GM23338 (cell line): ENCODE measurements around the gene CACNA1H. TPM values are rescaled to one million over a fixed set of nuclear protein-coding genes. Genes with fewer than 3 reads are reported as not detected.

Source experiments
- ATAC-seq: fragments of 200-7000 bp; cut with Tn5 transposase; 3 replicates; pipeline ENCODE4 v1.9.1; 2020
- DNase-seq: peaks from one replicate; pipeline ENCODE4 v3.0.0-alpha.2; 2015; ENCODE audit warnings: low spot score
- H2AFZ ChIP-seq: fragments of 200-600 bp; sonication (generic); 2 replicates; pipeline ENCODE4 v1.8.0; 2016; ENCODE audit warnings: antibody characterized with exemption, mild to moderate bottlenecking, moderate library complexity
- H3F3A ChIP-seq: fragments of 200-600 bp; sonication (generic); replicated peaks from 2 replicates; pipeline ENCODE4 v1.8.0; 2017; ENCODE audit warnings: antibody characterized with exemption, mixed run types, low read depth
- H3K27ac ChIP-seq: fragments of 200-600 bp; sonication (generic); 2 replicates; pipeline ENCODE4 v1.6.1; 2016; ENCODE audit warnings: low read depth
- H3K27me3 ChIP-seq: fragments of 200-600 bp; sonication (generic); 2 replicates; pipeline ENCODE4 v1.8.0; 2016; ENCODE audit warnings: mild to moderate bottlenecking, mixed run types, moderate library complexity; ENCODE audit not compliant: insufficient read depth
- H3K36me3 ChIP-seq: fragments of 200-600 bp; sonication (generic); 2 replicates; pipeline ENCODE4 v1.8.0; 2016; ENCODE audit warnings: mild to moderate bottlenecking; ENCODE audit not compliant: insufficient read depth
- H3K4me1 ChIP-seq: fragments of 200-600 bp; sonication (generic); 2 replicates; pipeline ENCODE4 v1.8.0; 2016; ENCODE audit warnings: mild to moderate bottlenecking, moderate library complexity; ENCODE audit not compliant: insufficient read depth
- H3K4me2 ChIP-seq: fragments of 200-600 bp; sonication (generic); 2 replicates; pipeline ENCODE4 v1.7.1; 2017; ENCODE audit warnings: mixed run types
- H3K4me3 ChIP-seq: fragments of 200-600 bp; sonication (generic); 2 replicates; pipeline ENCODE4 v1.6.1; 2016; ENCODE audit warnings: mixed run types
- H3K79me2 ChIP-seq: fragments of 200-600 bp; sonication (generic); replicated peaks from 2 replicates; pipeline ENCODE4 v1.8.0; 2017; ENCODE audit warnings: mild to moderate bottlenecking; ENCODE audit not compliant: insufficient read depth
- H3K9me2 ChIP-seq: fragments of 200-600 bp; sonication (generic); 2 replicates; pipeline ENCODE4 v1.8.0; 2017; ENCODE audit not compliant: insufficient read depth
- H4K20me1 ChIP-seq: fragments of 200-600 bp; sonication (generic); replicated peaks from 2 replicates; pipeline ENCODE4 v1.8.0; 2017; ENCODE audit warnings: mild to moderate bottlenecking; ENCODE audit not compliant: insufficient read depth
- H3K27ac Mint-ChIP-seq: 2 replicates; pipeline ENCODE4 v1.8.0; 2020; ENCODE audit warnings: inconsistent platforms, mild to moderate bottlenecking, moderate library complexity, mixed read lengths
- H3K27me3 Mint-ChIP-seq: 3 replicates; pipeline ENCODE4 v1.8.0; 2022; ENCODE audit warnings: low read depth, mild to moderate bottlenecking, moderate library complexity, mixed read lengths, inconsistent platforms; ENCODE audit not compliant: insufficient read depth, poor library complexity
- H3K36me3 Mint-ChIP-seq: 3 replicates; pipeline ENCODE4 v1.8.0; 2021; ENCODE audit warnings: low read depth, mild to moderate bottlenecking, inconsistent platforms, moderate library complexity, mixed read lengths
- H3K4me1 Mint-ChIP-seq: 3 replicates; pipeline ENCODE4 v1.8.0; 2020; ENCODE audit warnings: mild to moderate bottlenecking, inconsistent platforms, mixed read lengths
- H3K4me3 Mint-ChIP-seq: 3 replicates; pipeline ENCODE4 v1.8.0; 2021; ENCODE audit warnings: moderate library complexity, mild to moderate bottlenecking, inconsistent platforms, mixed read lengths
- H3K9me3 Mint-ChIP-seq: 3 replicates; pipeline ENCODE4 v1.8.0; 2020; ENCODE audit warnings: moderate library complexity, mild to moderate bottlenecking, inconsistent platforms, mixed read lengths
- CREB1 ChIP-seq: fragments of 250-450 bp; sonication (Bioruptor Pico); IDR thresholded peaks from 2 replicates; pipeline ENCODE4 v1.5.0; 2020; ENCODE audit warnings: low read depth, mild to moderate bottlenecking, moderate library complexity
- EZH2 ChIP-seq: fragments of 200-600 bp; sonication (generic); IDR thresholded peaks from one replicate; pipeline ENCODE4 v1.8.0; 2017; ENCODE audit warnings: antibody characterized with exemption, mild to moderate bottlenecking, low read depth; ENCODE audit not compliant: unreplicated experiment
- EZH2phosphoT487 ChIP-seq: fragments of 200-600 bp; sonication (generic); IDR thresholded peaks from one replicate; pipeline ENCODE4 v1.8.1; 2018; ENCODE audit warnings: antibody characterized with exemption; ENCODE audit not compliant: unreplicated experiment
- JUNB ChIP-seq: IDR thresholded peaks from one replicate; pipeline ENCODE4 v1.6.1; 2016; ENCODE audit warnings: antibody characterized with exemption; ENCODE audit not compliant: unreplicated experiment
- NANOG ChIP-seq: IDR thresholded peaks from 2 replicates; pipeline ENCODE4 v1.6.1; 2016; ENCODE audit warnings: antibody characterized with exemption, borderline replicate concordance
- POLR2AphosphoS5 ChIP-seq: IDR thresholded peaks from 2 replicates; pipeline ENCODE4 v1.6.1; 2016; ENCODE audit warnings: antibody characterized with exemption, low read depth
- STAT1 ChIP-seq: IDR thresholded peaks from one replicate; pipeline ENCODE4 v1.6.1; 2016; ENCODE audit warnings: antibody characterized with exemption; ENCODE audit not compliant: unreplicated experiment
- ZNF114 ChIP-seq: fragments of 250-450 bp; sonication (Bioruptor Pico); IDR thresholded peaks from 2 replicates; pipeline ENCODE4 v1.5.0; 2020; ENCODE audit warnings: mild to moderate bottlenecking, moderate library complexity
- ZNF331 ChIP-seq: fragments of 250-450 bp; sonication (Bioruptor Pico); IDR thresholded peaks from 2 replicates; pipeline ENCODE4 v1.5.0; 2020; ENCODE audit warnings: low read depth, mild to moderate bottlenecking, moderate library complexity
- polyA plus RNA-seq: library from polyadenylated mRNA; unstranded; fragments of >200 nt; fragmentation: Nextera tagmentation; extraction: Ambion mirVana; gene quantifications from 2 replicates; pipeline ENCODE4 v1.2.1, GENCODE V29; 2016
- total RNA-seq: library from RNA; depleted of rRNA; stranded (reverse); fragments of >200 nt; shearing (Covaris generic); gene quantifications from 2 replicates; pipeline ENCODE4 v1.2.3, GENCODE V29; 2014
- TF ChIP-seq, protein P1 (sequence below): IDR thresholded peaks from one replicate; pipeline ENCODE4 v1.6.1; 2018; ENCODE audit warnings: antibody characterized with exemption; ENCODE audit not compliant: unreplicated experiment
- TF ChIP-seq, protein P2 (sequence below): IDR thresholded peaks from 2 replicates; pipeline ENCODE4 v1.6.1; 2016; ENCODE audit warnings: antibody characterized with exemption
- TF ChIP-seq, protein P3 (sequence below), 2 experiments: fragments of 200-600 bp in 1 of 2; sonication (generic) in 1 of 2; conservative IDR thresholded peaks; 2 replicates each; pipeline versions ENCODE4 v1.5.1 to v1.6.1; 2016 to 2017; ENCODE audit warnings: antibody characterized with exemption in 2 of 2, low read depth in 2 of 2, mild to moderate bottlenecking in 2 of 2, moderate library complexity in 1 of 2
- TF ChIP-seq, protein P4 (sequence below): fragments of 250-450 bp; sonication (Bioruptor Pico); IDR thresholded peaks from 2 replicates; pipeline ENCODE4 v1.5.0; 2020; ENCODE audit warnings: mild to moderate bottlenecking, moderate library complexity

The CACNA1H gene
- total and polyA plus RNA-seq, 2 experiments from 2014 or later, result 3.5 to 43.3 TPM

DNA sequence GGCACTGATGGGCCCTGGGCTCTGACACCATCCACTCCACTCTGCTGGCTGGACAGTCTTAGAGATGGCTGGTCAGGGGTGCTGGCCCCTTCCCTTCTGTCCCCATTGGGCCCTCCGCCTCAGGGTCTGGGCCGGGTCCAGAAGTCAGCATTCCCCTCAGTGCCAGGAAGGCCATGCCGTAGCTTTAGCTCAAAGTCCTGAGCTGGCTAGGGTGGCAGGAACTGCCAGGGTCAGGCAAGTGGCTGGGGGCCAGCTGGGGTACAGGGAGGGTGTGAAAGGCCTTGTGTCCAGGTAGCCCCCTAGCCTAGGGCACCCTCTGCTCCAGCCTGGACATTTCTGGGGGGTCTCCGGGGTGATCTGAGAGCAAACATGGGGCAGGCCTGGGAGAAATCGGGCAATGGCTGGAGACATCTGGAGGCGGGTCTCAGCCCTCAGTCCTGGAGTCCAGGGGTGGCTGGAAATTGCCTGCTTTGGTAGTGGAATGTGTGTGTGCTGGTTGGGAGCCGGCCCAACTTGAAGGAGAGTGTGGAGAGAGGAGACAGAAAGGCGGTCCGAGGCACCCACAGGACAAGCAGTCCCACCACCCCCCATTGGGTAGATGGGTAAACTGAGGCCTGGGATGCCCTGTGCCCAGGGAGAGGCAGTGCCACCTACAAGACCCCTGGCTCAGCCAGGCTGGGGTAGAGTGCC, 39.6 kb downstream of the CACNA1H start:
- H2AFZ ChIP-seq, result no peak overlapping the region
- Mint-ChIP-seq H3K9me3 (no peaks in the 10 kb centered on the region), H3K4me3 (no peak overlapping the region), H3K4me1 (peaks cover 3% of the 10 kb centered on the region; the same call in 1 of the 3 replicates), H3K36me3 (no peaks in the 10 kb centered on the region), H3K27ac (no peak overlapping the region; the same call in 1 of the 2 replicates), H3K27me3 (peaks cover 10% of the 10 kb centered on the region)
- no peak for ATAC-seq
- H3K9me2 ChIP-seq, result no peaks in the 10 kb centered on the region
- no peak overlapping the region for H3K27ac ChIP-seq
- no peaks in the 10 kb centered on the region for H3K27me3 ChIP-seq
- TF ChIP-seq, protein P1, sequence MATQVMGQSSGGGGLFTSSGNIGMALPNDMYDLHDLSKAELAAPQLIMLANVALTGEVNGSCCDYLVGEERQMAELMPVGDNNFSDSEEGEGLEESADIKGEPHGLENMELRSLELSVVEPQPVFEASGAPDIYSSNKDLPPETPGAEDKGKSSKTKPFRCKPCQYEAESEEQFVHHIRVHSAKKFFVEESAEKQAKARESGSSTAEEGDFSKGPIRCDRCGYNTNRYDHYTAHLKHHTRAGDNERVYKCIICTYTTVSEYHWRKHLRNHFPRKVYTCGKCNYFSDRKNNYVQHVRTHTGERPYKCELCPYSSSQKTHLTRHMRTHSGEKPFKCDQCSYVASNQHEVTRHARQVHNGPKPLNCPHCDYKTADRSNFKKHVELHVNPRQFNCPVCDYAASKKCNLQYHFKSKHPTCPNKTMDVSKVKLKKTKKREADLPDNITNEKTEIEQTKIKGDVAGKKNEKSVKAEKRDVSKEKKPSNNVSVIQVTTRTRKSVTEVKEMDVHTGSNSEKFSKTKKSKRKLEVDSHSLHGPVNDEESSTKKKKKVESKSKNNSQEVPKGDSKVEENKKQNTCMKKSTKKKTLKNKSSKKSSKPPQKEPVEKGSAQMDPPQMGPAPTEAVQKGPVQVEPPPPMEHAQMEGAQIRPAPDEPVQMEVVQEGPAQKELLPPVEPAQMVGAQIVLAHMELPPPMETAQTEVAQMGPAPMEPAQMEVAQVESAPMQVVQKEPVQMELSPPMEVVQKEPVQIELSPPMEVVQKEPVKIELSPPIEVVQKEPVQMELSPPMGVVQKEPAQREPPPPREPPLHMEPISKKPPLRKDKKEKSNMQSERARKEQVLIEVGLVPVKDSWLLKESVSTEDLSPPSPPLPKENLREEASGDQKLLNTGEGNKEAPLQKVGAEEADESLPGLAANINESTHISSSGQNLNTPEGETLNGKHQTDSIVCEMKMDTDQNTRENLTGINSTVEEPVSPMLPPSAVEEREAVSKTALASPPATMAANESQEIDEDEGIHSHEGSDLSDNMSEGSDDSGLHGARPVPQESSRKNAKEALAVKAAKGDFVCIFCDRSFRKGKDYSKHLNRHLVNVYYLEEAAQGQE, result no peak
- no peak for TF ChIP-seq NANOG
- no peak for TF ChIP-seq ZNF331
- TF ChIP-seq ZNF114 (CRISPR knock-in tag), result no peak
- TF ChIP-seq EZH2phosphoT487, result no peak
- TF ChIP-seq, protein P2, sequence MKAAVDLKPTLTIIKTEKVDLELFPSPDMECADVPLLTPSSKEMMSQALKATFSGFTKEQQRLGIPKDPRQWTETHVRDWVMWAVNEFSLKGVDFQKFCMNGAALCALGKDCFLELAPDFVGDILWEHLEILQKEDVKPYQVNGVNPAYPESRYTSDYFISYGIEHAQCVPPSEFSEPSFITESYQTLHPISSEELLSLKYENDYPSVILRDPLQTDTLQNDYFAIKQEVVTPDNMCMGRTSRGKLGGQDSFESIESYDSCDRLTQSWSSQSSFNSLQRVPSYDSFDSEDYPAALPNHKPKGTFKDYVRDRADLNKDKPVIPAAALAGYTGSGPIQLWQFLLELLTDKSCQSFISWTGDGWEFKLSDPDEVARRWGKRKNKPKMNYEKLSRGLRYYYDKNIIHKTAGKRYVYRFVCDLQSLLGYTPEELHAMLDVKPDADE, result no peak
- no peak for TF ChIP-seq JUNB
- TF ChIP-seq POLR2AphosphoS5, result no peak
- no peak for TF ChIP-seq EZH2
- TF ChIP-seq, protein P3, sequence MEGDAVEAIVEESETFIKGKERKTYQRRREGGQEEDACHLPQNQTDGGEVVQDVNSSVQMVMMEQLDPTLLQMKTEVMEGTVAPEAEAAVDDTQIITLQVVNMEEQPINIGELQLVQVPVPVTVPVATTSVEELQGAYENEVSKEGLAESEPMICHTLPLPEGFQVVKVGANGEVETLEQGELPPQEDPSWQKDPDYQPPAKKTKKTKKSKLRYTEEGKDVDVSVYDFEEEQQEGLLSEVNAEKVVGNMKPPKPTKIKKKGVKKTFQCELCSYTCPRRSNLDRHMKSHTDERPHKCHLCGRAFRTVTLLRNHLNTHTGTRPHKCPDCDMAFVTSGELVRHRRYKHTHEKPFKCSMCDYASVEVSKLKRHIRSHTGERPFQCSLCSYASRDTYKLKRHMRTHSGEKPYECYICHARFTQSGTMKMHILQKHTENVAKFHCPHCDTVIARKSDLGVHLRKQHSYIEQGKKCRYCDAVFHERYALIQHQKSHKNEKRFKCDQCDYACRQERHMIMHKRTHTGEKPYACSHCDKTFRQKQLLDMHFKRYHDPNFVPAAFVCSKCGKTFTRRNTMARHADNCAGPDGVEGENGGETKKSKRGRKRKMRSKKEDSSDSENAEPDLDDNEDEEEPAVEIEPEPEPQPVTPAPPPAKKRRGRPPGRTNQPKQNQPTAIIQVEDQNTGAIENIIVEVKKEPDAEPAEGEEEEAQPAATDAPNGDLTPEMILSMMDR (conservative IDR thresholded peaks at IDR 0.05; ENCODE audit: low read depth in 2 of 2), result no peak
- TF ChIP-seq, protein P4, sequence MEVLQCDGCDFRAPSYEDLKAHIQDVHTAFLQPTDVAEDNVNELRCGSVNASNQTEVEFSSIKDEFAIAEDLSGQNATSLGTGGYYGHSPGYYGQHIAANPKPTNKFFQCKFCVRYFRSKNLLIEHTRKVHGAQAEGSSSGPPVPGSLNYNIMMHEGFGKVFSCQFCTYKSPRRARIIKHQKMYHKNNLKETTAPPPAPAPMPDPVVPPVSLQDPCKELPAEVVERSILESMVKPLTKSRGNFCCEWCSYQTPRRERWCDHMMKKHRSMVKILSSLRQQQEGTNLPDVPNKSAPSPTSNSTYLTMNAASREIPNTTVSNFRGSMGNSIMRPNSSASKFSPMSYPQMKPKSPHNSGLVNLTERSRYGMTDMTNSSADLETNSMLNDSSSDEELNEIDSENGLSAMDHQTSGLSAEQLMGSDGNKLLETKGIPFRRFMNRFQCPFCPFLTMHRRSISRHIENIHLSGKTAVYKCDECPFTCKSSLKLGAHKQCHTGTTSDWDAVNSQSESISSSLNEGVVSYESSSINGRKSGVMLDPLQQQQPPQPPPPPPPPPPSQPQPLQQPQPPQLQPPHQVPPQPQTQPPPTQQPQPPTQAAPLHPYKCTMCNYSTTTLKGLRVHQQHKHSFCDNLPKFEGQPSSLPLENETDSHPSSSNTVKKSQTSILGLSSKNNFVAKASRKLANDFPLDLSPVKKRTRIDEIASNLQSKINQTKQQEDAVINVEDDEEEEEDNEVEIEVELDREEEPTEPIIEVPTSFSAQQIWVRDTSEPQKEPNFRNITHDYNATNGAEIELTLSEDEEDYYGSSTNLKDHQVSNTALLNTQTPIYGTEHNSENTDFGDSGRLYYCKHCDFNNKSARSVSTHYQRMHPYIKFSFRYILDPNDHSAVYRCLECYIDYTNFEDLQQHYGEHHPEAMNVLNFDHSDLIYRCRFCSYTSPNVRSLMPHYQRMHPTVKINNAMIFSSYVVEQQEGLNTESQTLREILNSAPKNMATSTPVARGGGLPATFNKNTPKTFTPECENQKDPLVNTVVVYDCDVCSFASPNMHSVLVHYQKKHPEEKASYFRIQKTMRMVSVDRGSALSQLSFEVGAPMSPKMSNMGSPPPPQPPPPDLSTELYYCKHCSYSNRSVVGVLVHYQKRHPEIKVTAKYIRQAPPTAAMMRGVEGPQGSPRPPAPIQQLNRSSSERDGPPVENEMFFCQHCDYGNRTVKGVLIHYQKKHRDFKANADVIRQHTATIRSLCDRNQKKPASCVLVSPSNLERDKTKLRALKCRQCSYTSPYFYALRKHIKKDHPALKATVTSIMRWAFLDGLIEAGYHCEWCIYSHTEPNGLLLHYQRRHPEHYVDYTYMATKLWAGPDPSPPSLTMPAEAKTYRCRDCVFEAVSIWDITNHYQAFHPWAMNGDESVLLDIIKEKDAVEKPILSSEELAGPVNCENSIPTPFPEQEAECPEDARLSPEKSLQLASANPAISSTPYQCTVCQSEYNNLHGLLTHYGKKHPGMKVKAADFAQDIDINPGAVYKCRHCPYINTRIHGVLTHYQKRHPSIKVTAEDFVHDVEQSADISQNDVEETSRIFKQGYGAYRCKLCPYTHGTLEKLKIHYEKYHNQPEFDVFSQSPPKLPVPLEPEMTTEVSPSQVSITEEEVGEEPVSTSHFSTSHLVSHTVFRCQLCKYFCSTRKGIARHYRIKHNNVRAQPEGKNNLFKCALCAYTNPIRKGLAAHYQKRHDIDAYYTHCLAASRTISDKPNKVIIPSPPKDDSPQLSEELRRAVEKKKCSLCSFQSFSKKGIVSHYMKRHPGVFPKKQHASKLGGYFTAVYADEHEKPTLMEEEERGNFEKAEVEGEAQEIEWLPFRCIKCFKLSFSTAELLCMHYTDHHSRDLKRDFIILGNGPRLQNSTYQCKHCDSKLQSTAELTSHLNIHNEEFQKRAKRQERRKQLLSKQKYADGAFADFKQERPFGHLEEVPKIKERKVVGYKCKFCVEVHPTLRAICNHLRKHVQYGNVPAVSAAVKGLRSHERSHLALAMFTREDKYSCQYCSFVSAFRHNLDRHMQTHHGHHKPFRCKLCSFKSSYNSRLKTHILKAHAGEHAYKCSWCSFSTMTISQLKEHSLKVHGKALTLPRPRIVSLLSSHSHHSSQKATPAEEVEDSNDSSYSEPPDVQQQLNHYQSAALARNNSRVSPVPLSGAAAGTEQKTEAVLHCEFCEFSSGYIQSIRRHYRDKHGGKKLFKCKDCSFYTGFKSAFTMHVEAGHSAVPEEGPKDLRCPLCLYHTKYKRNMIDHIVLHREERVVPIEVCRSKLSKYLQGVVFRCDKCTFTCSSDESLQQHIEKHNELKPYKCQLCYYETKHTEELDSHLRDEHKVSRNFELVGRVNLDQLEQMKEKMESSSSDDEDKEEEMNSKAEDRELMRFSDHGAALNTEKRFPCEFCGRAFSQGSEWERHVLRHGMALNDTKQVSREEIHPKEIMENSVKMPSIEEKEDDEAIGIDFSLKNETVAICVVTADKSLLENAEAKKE (CRISPR knock-in tag), result no peak
- TF ChIP-seq CREB1 (CRISPR knock-in tag), result no peak
- no peak for TF ChIP-seq STAT1
- DNase-seq, result no peak
- no peaks in the 10 kb centered on the region for H3F3A ChIP-seq
- H3K79me2 ChIP-seq, result no peaks in the 10 kb centered on the region; the same call in 1 of the 2 replicates
- H4K20me1 ChIP-seq, result peaks cover 4% of the 10 kb centered on the region; the same call in 1 of the 2 replicates
- H3K4me3 ChIP-seq, result no peak overlapping the region
- H3K4me2 ChIP-seq, result no peak overlapping the region
- no peaks in the 10 kb centered on the region for H3K36me3 ChIP-seq
- no peaks in the 10 kb centered on the region for H3K4me1 ChIP-seq
